Measurements from ENCODE around the gene RASA2.
"Not testable (repeated sequence)": the region's sequence is repeated elsewhere in the genome, so short reads cannot be mapped to it uniquely, and the experiment has no call there.

The RASA2 gene

GRCh38 chr3:141594357-141594756 lies 107.5 kb downstream of the RASA2 start:
- no peak for DNase-seq

DNA sequence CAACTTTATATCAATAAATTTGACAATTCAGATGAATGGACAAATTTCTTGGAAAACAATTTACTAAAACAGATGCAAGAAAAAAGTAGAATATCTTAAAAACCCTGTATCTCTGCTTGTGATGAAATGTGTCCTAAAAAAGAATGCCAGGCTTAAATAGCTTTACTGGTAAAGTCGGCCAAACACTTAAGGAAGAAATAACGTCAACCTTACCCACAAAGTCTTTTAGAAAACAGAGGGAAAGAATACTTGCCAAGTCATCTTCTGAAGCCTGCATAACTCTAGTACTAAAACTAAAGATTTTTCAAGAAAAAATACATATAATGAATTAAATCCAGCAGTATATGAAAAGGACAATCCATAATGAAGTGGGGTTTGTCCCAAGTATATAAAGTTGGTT lies 111.1 kb downstream of the RASA2 start:
- no peak for DNase-seq

- DNase-seq, result no peak
Observed at GRCh38 chr3:141600331-141600730, 113.5 kb downstream of the RASA2 start.

GRCh38 chr3:141602706-141603105 lies 115.9 kb downstream of the RASA2 start:
- DNase-seq, result no peak

DNA sequence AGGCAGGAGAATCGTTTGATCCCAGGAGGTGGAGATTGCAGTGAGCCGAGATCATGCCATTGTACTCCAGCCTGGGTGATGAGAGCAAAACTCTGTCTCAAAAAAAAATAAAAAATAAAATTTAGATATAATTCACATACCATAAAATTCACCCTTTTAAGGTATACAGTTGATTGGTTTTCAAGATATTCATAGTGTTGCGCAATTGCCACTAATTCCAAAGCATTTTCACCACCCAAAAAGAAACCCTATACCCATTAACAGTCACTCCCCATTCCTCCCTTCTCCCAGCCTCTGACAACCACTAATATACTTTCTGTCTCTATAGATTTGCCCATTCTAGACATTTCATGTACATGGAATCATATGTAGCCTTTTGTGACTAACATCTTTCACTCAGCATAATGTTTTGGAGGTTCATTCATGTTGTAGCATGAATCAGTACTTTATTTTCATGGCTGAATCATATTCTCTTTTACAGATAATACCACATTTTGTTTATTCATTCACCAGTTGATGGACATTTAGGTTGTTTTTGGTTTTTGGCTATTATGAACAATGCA lies 116.7 kb downstream of the RASA2 start:
- DNase-seq, result no peak

- DNase-seq, result no peak
Observed at GRCh38 chr3:141605883-141606282, 119.1 kb downstream of the RASA2 start.

- no peak for DNase-seq
Observed at GRCh38 chr3:141608438-141608837, 121.6 kb downstream of the RASA2 start.

GRCh38 chr3:141610939-141611338 lies 124.1 kb downstream of the RASA2 start:
- no peak for DNase-seq

GRCh38 chr3:141618103-141618910 lies 131.5 kb downstream of the RASA2 start:
- DNase-seq, result no peak

- DNase-seq, result no peak
Observed at GRCh38 chr3:141618938-141619337, 132.1 kb downstream of the RASA2 start.

GRCh38 chr3:141619450-141619849 lies 132.6 kb downstream of the RASA2 start:
- no peak for DNase-seq

DNA sequence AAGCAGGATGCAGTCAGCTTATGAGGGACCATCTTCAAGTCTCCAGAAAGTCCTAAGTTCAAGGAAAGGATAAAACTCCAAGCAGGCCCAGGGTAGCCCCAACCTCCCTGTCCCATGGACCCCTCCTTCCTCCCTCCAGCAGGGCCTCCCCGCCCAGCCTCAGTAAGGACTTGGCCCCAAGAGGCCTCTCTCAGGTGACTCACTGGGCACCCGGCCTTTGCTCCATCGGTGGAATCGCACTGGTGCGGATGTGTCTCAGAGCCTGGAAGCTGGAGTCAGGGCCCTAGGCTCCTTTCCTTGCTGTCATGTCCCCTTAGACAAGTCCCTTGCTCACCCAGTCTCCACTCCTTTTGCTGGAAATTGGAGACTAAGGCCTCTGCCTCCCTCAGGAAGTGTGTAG lies 136.9 kb downstream of the RASA2 start:
- DNase-seq, result no peak

GRCh38 chr3:141625506-141625905 lies 138.7 kb downstream of the RASA2 start:
- DNase-seq, result no peak

GRCh38 chr3:141628334-141628733 lies 141.5 kb downstream of the RASA2 start:
- not testable (repeated sequence) for DNase-seq

GRCh38 chr3:141628868-141629441 lies 142.1 kb downstream of the RASA2 start:
- DNase-seq, result not testable (repeated sequence)

DNA sequence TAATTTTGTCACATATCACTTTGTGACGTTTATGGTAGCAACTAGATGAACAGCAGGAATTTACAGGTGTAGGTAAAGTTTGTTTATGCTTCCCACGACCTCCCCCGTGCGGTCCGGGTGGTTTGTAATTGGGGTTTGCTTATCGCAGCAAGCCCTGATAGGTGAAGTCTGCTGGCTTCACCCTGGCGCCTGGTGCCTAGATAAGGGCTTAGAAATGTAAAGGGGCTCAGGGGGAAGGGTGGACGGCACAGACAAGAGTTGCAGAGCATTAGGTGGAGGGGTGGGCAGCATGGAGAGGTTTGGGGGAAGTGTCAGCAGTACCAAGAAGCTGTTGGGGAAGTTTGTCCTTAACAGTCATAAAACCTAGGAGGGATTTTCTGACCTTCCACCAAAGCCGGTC lies 143.1 kb downstream of the RASA2 start:
- DNase-seq, result no peak

- no peak for DNase-seq
Observed at GRCh38 chr3:141632779-141633374, 146.1 kb downstream of the RASA2 start.

GRCh38 chr3:141642215-141642614 lies 155.4 kb downstream of the RASA2 start:
- DNase-seq, result no peak

GRCh38 chr3:141643391-141643790 lies 156.6 kb downstream of the RASA2 start:
- no peak for DNase-seq

- DNase-seq, result no peak
Observed at GRCh38 chr3:141643796-141644195, 157.0 kb downstream of the RASA2 start.

- peak; percentile 13 for DNase-seq
Observed at GRCh38 chr3:141644931-141645330, 158.1 kb downstream of the RASA2 start.

GRCh38 chr3:141646760-141647561 lies 160.1 kb downstream of the RASA2 start:
- peak; percentile 59 for DNase-seq

DNA sequence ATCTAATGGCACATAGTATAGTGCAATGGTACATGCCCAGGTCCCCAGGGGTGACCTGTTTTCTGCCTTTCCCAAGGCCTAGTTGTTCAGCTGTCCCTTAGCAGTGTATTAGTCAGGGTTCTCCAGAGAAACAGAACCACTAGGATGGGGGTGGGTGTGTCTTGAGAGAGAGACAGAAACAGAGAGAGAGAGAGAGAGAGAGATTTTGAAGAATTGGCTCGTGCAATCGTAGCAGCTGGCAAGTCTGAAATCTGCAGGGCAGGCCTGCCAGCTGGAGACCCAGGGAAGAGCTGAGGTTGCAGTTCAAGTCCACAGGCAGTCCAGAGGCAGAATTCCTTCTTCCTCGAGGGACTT lies 160.7 kb downstream of the RASA2 start:
- no peak for DNase-seq

Data from NCI-H446 treated with DMSO at 0.1 percent for 48 hours (cell line).